Activated CD4-positive, alpha-beta T cell treated with anti-CD3 and anti-CD28 coated beads for 24 hours (primary cell): Measurements from ENCODE around the gene KAZN.

Experiments used
- DNase-seq, 2 donors: peaks; one replicate each; pipeline ENCODE4 v3.0.0-alpha.2; 2020; ENCODE audit warnings: low read depth in 2 of 2

Gene KAZN

GRCh38 chr1:14824314-14824915, 225.9 kb downstream of the KAZN start:
- DNase-seq: no peak

GRCh38 chr1:14825396-14825795, 226.9 kb downstream of the KAZN start:
- DNase-seq: no peak

GRCh38 chr1:14826172-14826636, 227.7 kb downstream of the KAZN start:
- no peak for DNase-seq

GRCh38 chr1:14826731-14827326, 228.3 kb downstream of the KAZN start:
- DNase-seq: no peak

GRCh38 chr1:14827870-14828269, 229.4 kb downstream of the KAZN start:
- DNase-seq: no peak

GRCh38 chr1:14828665-14829064, 230.2 kb downstream of the KAZN start:
- DNase-seq: no peak

GRCh38 chr1:14835725-14836124, 237.2 kb downstream of the KAZN start:
- no peak for DNase-seq

GRCh38 chr1:14836426-14837140, 238.1 kb downstream of the KAZN start:
- no peak for DNase-seq

GRCh38 chr1:14840374-14840773, 241.9 kb downstream of the KAZN start:
- DNase-seq: no peak

- DNase-seq: no peak
These were observed 243.0 kb downstream of the KAZN start for GRCh38 chr1:14841456-14841855.

- no peak for DNase-seq
These were observed 243.5 kb downstream of the KAZN start for GRCh38 chr1:14841951-14842350.

GRCh38 chr1:14842361-14842760, 243.9 kb downstream of the KAZN start:
- DNase-seq: no peak

GRCh38 chr1:14842891-14843290, 244.4 kb downstream of the KAZN start:
- DNase-seq: no peak

GRCh38 chr1:14843525-14843924, 245.0 kb downstream of the KAZN start:
- DNase-seq: no peak

GRCh38 chr1:14844356-14844755, 245.9 kb downstream of the KAZN start:
- no peak for DNase-seq

GRCh38 chr1:14844923-14845617, 246.6 kb downstream of the KAZN start:
- no peak for DNase-seq

GRCh38 chr1:14845851-14846250, 247.4 kb downstream of the KAZN start:
- DNase-seq: no peak

- DNase-seq: no peak
These were observed 248.2 kb downstream of the KAZN start for GRCh38 chr1:14846688-14847087.

GRCh38 chr1:14848203-14848602, 249.7 kb downstream of the KAZN start:
- no peak for DNase-seq

GRCh38 chr1:14848625-14849024, 250.1 kb downstream of the KAZN start:
- DNase-seq: no peak

GRCh38 chr1:14849038-14849437, 250.6 kb downstream of the KAZN start:
- DNase-seq: no peak

GRCh38 chr1:14850563-14850962, 252.1 kb downstream of the KAZN start:
- DNase-seq: no peak

GRCh38 chr1:14851760-14852159, 253.3 kb downstream of the KAZN start:
- no peak for DNase-seq
